ENCODE data around the gene DYRK1A. TPM values are rescaled to one million over a fixed set of nuclear protein-coding genes. Genes with fewer than 3 reads are reported as not detected.

The DYRK1A gene
- polyA plus RNA-seq, 4 donors: 58.0 to 75.5 (median 70.0) TPM

DNA sequence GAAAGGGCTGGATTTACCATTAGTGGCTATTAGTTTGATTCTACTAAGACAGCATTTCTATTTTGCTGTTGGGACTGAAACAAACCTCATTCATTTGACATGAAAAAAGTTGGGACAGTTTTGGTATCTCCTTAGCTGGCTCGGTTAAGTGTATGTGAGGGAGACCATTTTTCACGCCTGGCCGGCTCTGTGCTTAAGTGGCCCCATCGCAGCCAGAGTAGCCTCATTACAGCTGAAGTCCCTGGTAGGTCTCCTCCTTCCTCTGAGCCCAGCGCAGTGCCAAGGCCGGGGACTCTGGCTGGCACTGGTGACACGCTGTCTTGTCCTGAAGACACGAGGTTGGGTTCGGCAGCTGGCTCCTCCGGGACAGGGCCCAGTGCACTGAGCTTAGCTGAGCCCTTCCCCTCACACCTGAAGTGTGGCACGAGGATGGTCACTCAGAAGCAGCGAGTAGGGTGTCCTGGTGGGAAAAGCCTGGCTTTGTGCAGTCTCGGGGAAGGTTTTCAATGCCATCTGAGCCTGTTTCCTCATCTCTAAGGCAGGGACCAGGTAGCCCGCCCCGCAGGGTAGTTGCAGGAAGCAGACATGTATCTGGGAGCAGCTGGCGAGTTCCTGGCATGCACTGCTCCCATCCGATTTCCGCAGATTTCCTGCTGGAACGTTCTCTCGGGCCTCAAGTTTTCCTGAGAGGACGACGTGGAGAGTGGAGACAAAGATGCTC is 196.5 kb downstream of the DYRK1A start:
- no peak for DNase-seq (ENCODE audit: low read depth in 4 of 4, low spot score in 3 of 4)

DNA sequence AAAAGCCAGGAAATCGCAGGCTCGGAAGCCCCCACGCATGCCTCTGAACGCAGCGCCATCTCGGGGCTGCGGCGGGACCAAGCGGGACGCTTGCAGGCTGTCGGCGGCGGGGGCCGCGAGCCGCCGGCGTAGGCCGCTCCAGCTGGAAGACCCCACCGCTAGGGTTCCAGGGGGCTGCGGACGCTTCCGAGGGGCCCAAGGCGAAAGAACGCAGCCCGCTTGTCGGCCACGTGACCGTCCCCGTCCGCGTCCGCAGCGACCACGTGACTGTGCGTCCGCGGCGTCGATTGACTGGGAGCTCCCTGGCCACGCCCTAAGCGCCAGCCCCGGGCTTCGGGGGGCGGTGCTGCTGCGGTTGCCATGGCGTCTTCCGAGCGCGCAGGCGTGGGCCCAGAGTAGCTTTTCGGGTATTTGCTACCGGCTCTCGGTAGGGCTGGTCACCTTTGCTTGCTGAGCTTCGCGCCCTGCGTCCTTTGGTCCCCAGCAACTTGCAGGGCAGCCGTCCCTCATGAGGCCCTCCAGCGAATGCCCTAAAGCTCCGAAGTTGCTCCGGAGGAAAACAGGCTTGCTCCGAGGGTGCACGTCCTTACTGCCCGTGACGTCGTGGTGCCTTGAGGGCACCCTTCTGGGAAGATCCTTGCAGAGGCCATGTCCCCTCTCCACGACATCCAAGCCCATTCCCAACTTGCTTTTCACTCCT is 197.2 kb downstream of the DYRK1A start:
- peak; percentile 79 to 86 (median 82) for DNase-seq (ENCODE audit: low read depth in 4 of 4, low spot score in 3 of 4)

DNA sequence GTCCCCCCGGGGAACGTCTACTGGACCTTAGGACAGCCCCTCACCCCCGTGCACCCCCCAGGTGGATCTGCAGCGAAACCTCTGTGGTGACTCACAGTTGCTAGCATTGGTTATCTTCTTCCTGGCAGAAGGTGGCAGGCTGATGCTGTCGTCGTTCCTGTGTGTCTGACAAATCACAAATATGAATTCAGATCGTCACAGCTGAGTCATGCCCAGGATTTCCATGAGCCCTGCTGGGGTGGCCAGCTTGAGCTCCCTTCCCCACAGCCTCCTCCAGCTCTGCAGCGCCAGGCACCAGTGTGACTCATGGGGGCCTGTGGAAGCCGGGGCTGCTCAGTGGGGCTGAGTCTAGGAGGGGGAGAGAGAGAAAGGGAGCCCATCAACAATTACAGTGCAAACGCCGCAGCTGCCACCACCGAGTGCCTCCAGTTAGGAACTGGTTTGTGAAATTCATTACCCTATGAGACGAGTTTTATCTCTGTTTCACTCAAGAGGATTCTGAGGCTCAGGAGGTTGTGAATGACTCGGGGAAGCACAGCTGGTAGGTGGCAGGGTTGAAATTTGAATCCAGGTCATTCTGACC is 197.9 kb downstream of the DYRK1A start:
- DNase-seq (ENCODE audit: low read depth in 4 of 4, low spot score in 3 of 4): no peak

DNA sequence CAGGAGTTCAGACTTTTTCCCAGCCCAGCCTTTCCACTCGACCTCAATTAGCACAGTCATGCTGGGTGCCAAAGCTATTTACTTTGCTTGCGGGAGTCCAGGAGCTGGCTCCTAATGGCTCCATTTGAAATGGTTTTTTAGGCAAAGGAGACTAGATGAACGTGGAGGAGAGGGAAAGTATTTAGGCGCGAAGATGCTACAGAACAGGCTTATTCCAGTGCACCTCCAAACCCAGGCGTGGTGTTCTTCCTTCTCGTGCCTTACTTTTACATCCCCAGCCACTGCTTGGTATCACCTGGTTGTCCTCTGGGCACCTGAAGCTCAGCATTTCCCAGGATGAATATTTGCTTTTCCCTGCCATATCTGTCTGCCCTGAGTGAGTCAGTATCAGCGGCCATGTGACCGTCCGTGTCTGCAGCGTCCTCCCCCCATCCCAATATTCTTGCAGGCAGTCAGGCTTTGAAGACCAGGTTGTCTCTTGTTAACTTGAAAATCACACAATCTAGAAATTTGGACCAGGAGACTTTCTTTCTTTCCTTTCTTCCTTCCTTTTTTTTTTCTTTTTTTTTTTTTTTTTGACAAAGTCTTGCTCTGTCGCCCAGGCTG is 198.5 kb downstream of the DYRK1A start:
- no peak for DNase-seq (ENCODE audit: low read depth in 4 of 4, low spot score in 3 of 4)

DNA sequence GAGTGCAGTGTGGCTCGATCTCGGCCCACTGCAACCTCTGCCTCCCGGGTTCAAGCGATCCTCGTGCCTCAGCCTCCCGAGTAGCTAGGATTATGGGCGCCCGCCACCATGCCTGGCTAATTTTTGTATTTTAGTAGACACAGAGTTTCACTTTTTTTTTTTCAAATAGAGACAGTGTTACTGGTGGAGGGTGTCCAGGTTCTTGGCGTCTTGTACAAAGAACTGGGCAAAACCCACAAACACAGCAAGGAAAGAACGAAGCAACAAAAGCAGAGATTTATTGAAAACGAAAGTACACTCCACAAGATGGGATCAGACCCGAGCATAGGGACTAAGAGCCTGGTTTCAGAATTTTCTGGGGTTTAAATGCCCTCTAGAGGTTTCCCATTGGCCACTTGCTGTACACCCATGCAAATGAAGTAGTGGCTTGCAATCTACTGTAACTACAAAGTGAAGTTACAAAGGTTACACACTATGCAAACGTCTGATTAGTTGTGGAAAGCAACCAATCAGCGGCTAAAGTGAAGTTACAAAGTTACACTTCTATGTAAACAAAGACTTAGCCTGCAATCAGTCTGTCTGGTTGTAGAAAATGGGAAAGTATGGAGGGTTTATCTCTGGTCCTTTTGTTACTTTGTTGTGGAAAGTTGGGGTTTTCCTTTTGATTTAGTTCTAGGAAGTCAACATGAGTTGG is 199.1 kb downstream of the DYRK1A start:
- DNase-seq (ENCODE audit: low read depth in 4 of 4, low spot score in 3 of 4): no peak

DNA sequence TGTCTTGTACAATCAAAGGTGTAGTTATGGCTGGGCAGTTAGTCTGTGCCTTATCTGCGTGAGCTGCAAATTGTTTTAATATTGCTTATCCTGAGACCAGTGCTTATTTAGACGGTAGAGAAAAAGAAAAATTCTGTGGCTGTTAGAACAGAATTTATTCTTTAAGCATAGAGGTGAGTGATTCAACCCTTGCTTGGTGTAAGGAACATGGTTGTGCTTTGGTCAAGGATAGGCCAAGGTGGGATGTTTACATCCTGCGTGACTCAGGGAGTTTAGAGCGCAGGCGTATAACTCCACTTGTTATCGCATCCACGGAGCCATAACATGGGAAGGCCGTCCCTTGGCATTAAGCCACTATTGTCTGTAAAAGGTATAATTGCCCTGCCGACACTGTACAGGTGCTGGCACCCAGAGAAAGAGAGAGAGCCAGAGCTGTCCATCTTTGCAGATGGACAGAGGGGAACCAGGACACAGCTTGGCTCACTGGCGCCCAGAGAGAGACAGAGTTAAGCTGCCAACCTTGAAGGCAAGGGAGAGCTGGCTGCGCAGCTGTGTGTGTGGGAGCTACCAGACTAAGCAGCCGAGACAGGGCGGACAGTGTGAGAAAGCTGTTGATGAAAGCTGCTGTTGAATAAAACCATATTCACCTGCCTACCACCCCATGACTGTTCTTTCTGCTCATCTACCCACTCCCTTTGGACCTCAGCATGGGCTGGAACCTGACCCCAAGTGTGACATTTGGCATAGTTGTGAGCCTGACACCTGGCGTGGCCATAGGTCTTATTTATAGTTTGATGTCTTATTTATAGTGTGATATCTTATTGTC is 200.4 kb downstream of the DYRK1A start:
- no peak for DNase-seq (ENCODE audit: low read depth in 4 of 4, low spot score in 3 of 4)

DNA sequence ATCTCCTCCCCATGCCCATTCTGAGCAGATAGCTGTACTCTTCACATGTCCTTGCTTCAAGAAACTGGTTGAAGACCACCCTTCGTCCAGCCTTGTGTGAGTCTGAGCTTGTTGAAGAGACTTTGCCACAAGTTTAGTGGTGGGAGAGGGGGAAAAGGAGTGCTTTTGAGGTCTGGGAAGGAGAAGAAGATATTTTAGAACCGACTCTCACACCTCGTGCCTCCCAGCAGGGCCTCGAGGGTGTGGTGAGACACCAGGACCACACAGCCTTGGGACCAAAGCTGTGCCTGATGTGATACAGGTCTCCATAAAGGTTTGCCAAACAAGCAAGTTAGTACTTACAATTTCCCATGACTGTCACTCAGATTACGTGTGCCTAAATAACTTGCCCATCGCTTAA is 201.8 kb downstream of the DYRK1A start:
- no peak for DNase-seq (ENCODE audit: low read depth in 4 of 4, low spot score in 3 of 4)

DNA sequence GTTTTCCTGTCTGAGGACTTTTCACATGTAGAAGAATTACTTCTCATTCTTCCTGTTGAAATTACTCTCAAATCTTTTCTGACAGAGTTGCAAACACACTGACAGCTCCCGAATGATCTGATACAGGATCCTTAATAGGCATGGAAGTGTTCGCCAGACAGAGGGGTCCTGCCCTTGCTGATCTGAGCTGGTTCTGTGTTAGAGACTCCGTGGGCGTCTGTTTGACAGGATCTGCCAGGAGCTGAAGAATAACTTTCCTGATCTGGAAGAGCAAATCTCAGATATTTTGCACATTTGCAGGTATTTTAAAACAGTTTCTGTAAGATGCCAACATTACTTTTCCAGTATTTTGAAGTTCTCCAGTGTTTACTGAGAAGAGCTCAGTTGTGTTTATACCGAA is 202.3 kb downstream of the DYRK1A start:
- no peak for DNase-seq (ENCODE audit: low read depth in 4 of 4, low spot score in 3 of 4)

DNA sequence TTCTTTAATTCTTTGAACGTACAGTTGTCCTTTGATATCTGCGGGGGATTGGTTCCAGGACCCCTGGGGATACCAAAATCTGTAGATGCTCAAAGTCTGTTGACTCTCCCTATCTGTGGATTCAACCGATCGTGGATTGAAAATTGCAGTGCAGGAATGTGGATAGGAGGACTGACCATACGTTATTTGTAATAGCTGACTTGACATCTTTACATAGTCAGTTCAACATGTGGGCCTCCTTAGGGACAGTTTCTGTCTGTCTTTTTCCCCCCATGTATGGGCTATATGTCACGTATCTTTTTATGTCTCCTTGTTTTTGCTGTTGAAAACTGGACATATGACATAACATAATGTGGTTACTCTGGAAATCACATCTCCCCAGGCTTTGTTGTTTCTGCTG is 204.9 kb downstream of the DYRK1A start:
- no peak for DNase-seq (ENCODE audit: low read depth in 4 of 4, low spot score in 3 of 4)

DNA sequence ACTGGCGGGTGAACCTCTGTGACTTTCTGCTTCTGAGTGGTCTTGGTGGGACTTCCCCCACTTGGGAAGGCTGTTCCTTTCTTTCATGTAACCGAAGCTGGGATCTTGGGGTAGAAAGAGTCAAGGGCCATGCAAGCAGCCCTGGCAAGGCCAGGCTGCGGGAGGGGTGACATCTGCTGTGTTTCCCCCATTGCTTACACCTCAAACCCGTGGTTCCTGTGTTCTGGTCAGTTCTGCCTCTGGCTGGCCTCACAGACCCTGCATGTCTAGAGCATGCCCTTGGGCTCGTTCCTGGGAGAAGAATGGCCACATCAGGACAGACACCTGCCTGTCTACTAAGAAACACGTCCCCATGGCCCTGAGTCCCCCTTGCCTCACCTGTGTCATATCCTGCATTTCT is 207.7 kb downstream of the DYRK1A start:
- DNase-seq (ENCODE audit: low read depth in 4 of 4, low spot score in 3 of 4): no peak

DNA sequence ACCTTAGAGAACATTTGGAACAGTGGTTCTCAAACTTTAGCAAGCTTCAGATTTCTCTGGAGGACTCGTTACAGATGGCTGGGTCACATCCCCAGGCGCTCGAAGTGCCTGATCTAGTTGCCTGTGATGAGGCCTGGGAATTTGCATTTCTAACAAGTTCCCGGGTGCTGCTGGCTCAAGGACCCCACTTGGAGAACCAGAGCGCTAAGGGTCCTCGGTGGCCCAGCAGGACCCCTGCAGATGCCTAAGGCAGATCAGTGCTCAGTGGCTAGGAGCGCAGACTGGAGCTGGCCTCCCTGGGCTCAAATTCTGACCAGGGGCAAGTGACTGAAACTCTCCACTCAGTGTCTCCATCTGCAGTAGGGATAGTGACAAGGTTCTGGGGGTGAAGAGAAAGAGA is 208.2 kb downstream of the DYRK1A start:
- DNase-seq (ENCODE audit: low read depth in 4 of 4, low spot score in 3 of 4): no peak

DNA sequence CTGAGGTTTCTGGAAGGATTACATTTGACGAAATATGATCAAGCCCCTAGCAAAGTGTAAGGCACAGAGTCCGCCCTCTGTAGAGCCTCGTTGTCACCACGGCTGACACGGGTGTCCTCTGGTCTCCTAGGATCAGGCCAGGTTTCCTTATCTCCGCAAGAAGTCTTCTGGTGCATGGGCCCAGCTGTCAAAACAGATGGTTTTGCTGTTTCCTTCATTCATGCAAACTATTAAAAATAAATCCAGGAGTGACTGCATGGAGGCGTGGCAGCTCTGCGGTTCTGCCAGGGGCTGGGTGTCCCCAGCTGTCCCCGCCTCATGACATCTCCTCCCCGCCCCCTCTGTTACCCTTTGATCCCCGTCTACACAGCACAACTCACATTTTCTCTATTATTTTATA is 209.0 kb downstream of the DYRK1A start:
- DNase-seq (ENCODE audit: low read depth in 4 of 4, low spot score in 3 of 4): no peak

Other genes with a start within 250 kb of the DYRK1A start
- 10 to 100 TPM; 30.2 to 47.9 (median 41.8) TPM for gene VPS26C, start 99.4 kb upstream of the DYRK1A start, polyA plus RNA-seq (ENCODE audit: insufficient read length in 4 of 4)

All from left renal pelvis (tissue), 4 donors.